Gastrocnemius medialis (tissue), 4 donors: ENCODE measurements around the gene TMPRSS13. TPM values are rescaled to one million over a fixed set of nuclear protein-coding genes. Genes with fewer than 3 reads are reported as not detected.

Experiments used
- ATAC-seq, 2 donors: fragments of 150-250 bp; one replicate each; pipeline ENCODE4 v1.9.1; 2016
- DNase-seq, 2 donors: peaks; one replicate each; pipeline ENCODE4 v3.0.0-alpha.2; 2019
- H3K27ac ChIP-seq, 4 donors: fragments of 200-600 bp; sonication (generic); 1 replicate in 1 of 4; 2 replicates in 3 of 4; pipeline ENCODE4 v1.5.1; 2016 to 2018; ENCODE audit warnings: mild to moderate bottlenecking in 2 of 4, moderate library complexity in 1 of 4
- H3K27me3 ChIP-seq, 3 donors: fragments of 200-600 bp; sonication (generic) in 2 of 3; 1 replicate in 1 of 3; 2 replicates in 2 of 3; pipeline versions ENCODE4 v1.5.1 to v1.6.0; 2016 to 2019; ENCODE audit warnings: mild to moderate bottlenecking in 1 of 3, moderate library complexity in 1 of 3
- H3K36me3 ChIP-seq, 2 donors: fragments of 200-600 bp; sonication (generic) in 1 of 2; one replicate each; pipeline ENCODE4 v1.5.1; 2017 to 2018
- H3K4me1 ChIP-seq, 2 donors: fragments of 200-600 bp; sonication (generic) in 1 of 2; one replicate each; pipeline ENCODE4 v1.5.1; 2016 to 2017; ENCODE audit warnings: mild to moderate bottlenecking in 2 of 2
- H3K4me3 ChIP-seq, 4 donors: fragments of 200-600 bp; sonication (generic) in 3 of 4; 1 replicate in 1 of 4; 2 replicates in 3 of 4; pipeline ENCODE4 v1.5.1; 2016 to 2019; ENCODE audit warnings: mild to moderate bottlenecking in 2 of 4
- H3K9me3 ChIP-seq, 3 donors: fragments of 200-600 bp; sonication (generic) in 2 of 3; 1 replicate in 1 of 3; 2 replicates in 2 of 3; pipeline ENCODE4 v1.5.1; 2016 to 2019
- POLR2A ChIP-seq, 2 donors: fragments of 450-650 bp; IDR thresholded peaks; one replicate each; pipeline ENCODE4 v1.6.1; 2017; ENCODE audit warnings: antibody characterized with exemption in 2 of 2, mild to moderate bottlenecking in 2 of 2, moderate library complexity in 2 of 2
- in situ Hi-C, 4 donors: fragments of 200-750 bp; cut with MboI; loops; one replicate each; pipeline versions ENCODE4 v1.15.0 to v1.8.0; 2017; ENCODE audit warnings: low sequenced_read_pairs in 4 of 4
- intact Hi-C: fragments of 100-400 bp; cut with DNase I; formaldehyde crosslinking; loops from one replicate; pipeline ENCODE4 v1.15.1; 2023; ENCODE audit warnings: low total_unique reads
- total RNA-seq, 4 donors: library from RNA; depleted of rRNA; stranded (reverse); fragments of >200 nt; gene quantifications; one replicate each; pipeline versions ENCODE4 v1.1.0 to v1.2.3, GENCODE V29; 2016
- TF ChIP-seq, protein P1 (sequence below), 5 experiments: fragments of 450-650 bp in 3 of 5; fragments of 200-600 bp in 2 of 5; sonication (generic) in 2 of 5; IDR thresholded peaks in 4 of 5; conservative IDR thresholded peaks in 1 of 5; 1 replicate in 4 of 5; 2 replicates in 1 of 5; pipeline ENCODE4 v1.5.1; 2016 to 2019; ENCODE audit warnings: antibody characterized with exemption in 5 of 5, mild to moderate bottlenecking in 3 of 5, moderate library complexity in 3 of 5

Gene TMPRSS13
- total RNA-seq, 4 donors from 2014 or later, result not detected

DNA sequence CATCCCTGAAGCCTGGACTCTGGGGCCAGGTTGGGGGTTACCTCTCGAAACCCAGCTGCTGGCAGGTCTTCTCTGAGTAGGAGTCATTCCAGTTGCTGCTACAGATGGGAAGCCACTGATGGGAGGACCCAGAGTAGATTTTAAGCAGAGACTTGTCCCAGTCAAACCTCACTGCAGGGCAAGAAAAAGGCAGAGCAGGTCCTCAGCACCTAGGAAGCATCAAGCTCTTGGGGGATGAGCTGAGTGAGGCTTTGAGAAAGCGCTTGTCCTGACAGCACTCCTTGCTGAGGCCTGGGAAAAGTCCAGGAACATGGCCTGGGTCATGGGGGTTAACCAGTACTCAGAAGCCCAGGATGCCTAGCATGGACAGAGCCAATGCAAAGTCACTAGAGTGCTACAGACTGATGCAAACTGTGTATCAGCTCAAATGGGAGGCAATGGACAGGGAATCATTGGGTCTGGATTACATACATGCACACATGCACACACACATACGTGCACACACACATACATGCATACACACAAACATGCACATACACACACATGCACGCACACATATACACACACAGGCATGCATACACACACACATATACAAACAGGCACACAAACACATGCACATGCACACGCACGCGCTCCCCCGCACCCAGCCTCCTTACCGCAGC, 15.3 kb downstream of the TMPRSS13 start:
- H3K4me1 ChIP-seq, result no peaks in the 10 kb centered on the region
- no peak overlapping the region for H3K4me3 ChIP-seq
- H3K27me3 ChIP-seq, result peaks cover 0 to 3% (median 0%) of the 10 kb centered on the region in 3 donors
- no peak overlapping the region for H3K27ac ChIP-seq
- DNase-seq (no peak), ATAC-seq (no peak)
- H3K9me3 ChIP-seq, result no peaks in the 10 kb centered on the region
- no peaks in the 10 kb centered on the region for H3K36me3 ChIP-seq
- in situ Hi-C loops (no loop called here), intact Hi-C loops (no loop called here)
- TF ChIP-seq, protein P1, sequence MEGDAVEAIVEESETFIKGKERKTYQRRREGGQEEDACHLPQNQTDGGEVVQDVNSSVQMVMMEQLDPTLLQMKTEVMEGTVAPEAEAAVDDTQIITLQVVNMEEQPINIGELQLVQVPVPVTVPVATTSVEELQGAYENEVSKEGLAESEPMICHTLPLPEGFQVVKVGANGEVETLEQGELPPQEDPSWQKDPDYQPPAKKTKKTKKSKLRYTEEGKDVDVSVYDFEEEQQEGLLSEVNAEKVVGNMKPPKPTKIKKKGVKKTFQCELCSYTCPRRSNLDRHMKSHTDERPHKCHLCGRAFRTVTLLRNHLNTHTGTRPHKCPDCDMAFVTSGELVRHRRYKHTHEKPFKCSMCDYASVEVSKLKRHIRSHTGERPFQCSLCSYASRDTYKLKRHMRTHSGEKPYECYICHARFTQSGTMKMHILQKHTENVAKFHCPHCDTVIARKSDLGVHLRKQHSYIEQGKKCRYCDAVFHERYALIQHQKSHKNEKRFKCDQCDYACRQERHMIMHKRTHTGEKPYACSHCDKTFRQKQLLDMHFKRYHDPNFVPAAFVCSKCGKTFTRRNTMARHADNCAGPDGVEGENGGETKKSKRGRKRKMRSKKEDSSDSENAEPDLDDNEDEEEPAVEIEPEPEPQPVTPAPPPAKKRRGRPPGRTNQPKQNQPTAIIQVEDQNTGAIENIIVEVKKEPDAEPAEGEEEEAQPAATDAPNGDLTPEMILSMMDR (IDR thresholded peaks at IDR 0.05 in 4 of 5, conservative IDR thresholded peaks at IDR 0.05 in 1 of 5), result no peak
- TF ChIP-seq POLR2A (IDR thresholded peaks at IDR 0.05), result no peak

DNA sequence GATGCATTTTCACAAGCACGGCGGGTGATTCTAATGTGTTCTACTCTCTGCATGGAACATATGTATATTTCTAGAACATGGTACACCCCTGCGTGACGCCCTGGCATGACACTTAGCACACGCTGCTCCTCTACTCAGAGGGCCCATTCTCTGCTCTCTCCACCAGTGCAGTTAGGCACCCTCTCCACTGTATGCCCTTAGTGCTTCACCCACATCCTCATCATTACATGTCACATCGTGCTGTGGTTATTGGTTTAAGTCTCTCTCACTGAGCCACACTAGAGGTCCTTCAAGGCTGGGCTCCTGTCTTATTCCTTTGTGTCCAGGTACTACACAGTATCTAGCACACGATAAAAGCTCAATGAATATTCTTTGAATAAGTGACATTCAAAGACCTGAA, 16.7 kb downstream of the TMPRSS13 start:
- Histone ChIP-seq H3K4me1 (no peaks in the 10 kb centered on the region), H3K4me3 (no peak overlapping the region), H3K9me3 (no peaks in the 10 kb centered on the region), H3K36me3 (no peaks in the 10 kb centered on the region), H3K27ac (no peak overlapping the region), H3K27me3 (peaks cover 0 to 3% (median 0%) of the 10 kb centered on the region in 3 donors)
- in situ Hi-C loops (no loop called here), intact Hi-C loops (no loop called here)
- TF ChIP-seq, protein P1 (IDR thresholded peaks at IDR 0.05 in 4 of 5, conservative IDR thresholded peaks at IDR 0.05 in 1 of 5), result no peak
- no peak for TF ChIP-seq POLR2A (IDR thresholded peaks at IDR 0.05)
- DNase-seq (no peak), ATAC-seq (no peak)

DNA sequence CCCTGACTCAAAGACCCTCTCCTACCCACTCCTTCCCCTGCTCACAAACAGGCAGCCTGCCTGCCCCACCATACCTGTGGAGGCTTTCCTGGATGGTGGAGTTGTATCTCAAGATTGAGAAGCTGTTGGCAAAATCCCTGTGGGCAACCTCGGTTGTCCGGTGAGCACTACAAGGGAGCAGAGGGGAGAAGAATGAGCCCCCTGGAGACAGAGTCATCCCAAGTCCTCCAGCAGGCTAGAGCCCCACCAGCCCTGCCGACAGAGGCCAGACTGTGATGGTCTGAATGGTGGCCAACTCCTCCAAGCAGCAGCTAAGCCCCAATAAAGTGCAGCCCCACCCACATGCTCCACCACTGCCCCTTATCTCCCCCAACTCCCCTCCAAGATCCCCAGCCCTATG, 17.5 kb downstream of the TMPRSS13 start:
- Histone ChIP-seq H3K4me1 (no peaks in the 10 kb centered on the region), H3K36me3 (no peaks in the 10 kb centered on the region), H3K9me3 (no peaks in the 10 kb centered on the region), H3K27ac (no peak overlapping the region), H3K4me3 (no peak overlapping the region), H3K27me3 (peaks cover 0 to 3% (median 0%) of the 10 kb centered on the region in 3 donors)
- TF ChIP-seq POLR2A (IDR thresholded peaks at IDR 0.05), result no peak
- TF ChIP-seq, protein P1 (IDR thresholded peaks at IDR 0.05 in 4 of 5, conservative IDR thresholded peaks at IDR 0.05 in 1 of 5), result no peak
- in situ Hi-C loops, result no loop called here
- ATAC-seq (no peak), DNase-seq (no peak)
- intact Hi-C loops, result no loop called here

DNA sequence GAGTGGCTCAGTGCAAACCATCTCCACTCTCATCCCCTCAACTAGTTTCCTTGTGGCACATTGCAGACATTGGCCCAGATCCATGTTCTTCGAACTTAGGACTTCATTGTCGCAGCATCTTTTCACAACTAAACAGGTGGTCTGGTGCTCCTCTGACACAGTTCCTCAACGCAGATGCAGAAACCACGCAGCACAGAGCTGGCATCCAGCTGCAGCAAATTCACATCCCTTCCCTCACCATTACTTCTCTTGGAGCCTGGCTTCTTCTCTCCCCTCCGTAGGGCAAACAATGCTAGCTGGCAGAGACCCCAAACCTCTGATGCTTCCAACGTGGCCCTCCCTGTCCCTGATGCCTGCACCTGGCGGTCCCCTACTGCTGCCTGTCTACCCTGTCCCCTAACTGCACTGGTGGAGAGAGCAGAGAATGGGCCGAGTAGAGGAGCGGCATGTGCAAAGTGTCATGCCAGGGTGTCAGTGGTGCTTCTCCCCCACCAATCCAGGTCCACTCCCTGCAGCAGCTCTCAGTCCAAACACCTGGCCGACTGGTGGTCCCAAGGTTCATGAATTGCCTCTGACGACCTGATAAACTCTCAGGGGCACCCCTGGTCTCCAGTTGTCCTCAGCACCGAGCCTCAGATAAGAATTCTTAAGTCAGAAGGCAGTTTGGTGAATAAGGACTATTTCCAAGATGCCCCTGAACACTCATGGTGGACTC, 18.1 kb downstream of the TMPRSS13 start:
- no peak overlapping the region for H3K4me3 ChIP-seq
- H3K4me1 ChIP-seq, result no peaks in the 10 kb centered on the region
- intact Hi-C loops (no loop called here), in situ Hi-C loops (no loop called here)
- no peaks in the 10 kb centered on the region for H3K9me3 ChIP-seq
- no peak overlapping the region for H3K27ac ChIP-seq
- DNase-seq, result no peak
- H3K36me3 ChIP-seq, result no peaks in the 10 kb centered on the region
- H3K27me3 ChIP-seq, result peaks cover 0 to 3% (median 0%) of the 10 kb centered on the region in 3 donors
- ATAC-seq, result no peak
- TF ChIP-seq POLR2A (IDR thresholded peaks at IDR 0.05), result no peak
- TF ChIP-seq, protein P1 (IDR thresholded peaks at IDR 0.05 in 4 of 5, conservative IDR thresholded peaks at IDR 0.05 in 1 of 5), result no peak
